GM23248 (cell line): ENCODE measurements around the gene NKX2-2. TPM values are rescaled to one million over a fixed set of nuclear protein-coding genes. Genes with fewer than 3 reads are reported as not detected.

ENCODE experiments used
- DNase-seq: peaks from one replicate; pipeline ENCODE4 v3.0.0-alpha.2; 2015
- H2AFZ ChIP-seq: fragments of 200-600 bp; sonication (generic); 2 replicates; pipeline ENCODE4 v1.6.1; 2016; ENCODE audit warnings: antibody characterized with exemption
- H3F3A ChIP-seq: fragments of 200-600 bp; sonication (generic); 2 replicates; pipeline ENCODE4 v1.6.1; 2016; ENCODE audit warnings: mild to moderate bottlenecking, antibody characterized with exemption, mixed run types; ENCODE audit not compliant: insufficient read depth
- H3K27ac ChIP-seq: fragments of 200-600 bp; sonication (generic); 2 replicates; pipeline ENCODE4 v1.5.1; 2016; ENCODE audit warnings: mild to moderate bottlenecking
- H3K27me3 ChIP-seq: fragments of 200-600 bp; sonication (generic); replicated peaks from 2 replicates; pipeline ENCODE4 v1.6.1; 2016; ENCODE audit warnings: mild to moderate bottlenecking; ENCODE audit not compliant: insufficient read depth
- H3K36me3 ChIP-seq: fragments of 200-600 bp; sonication (generic); 2 replicates; pipeline ENCODE4 v1.6.1; 2016; ENCODE audit warnings: low read depth, mild to moderate bottlenecking
- H3K4me1 ChIP-seq: fragments of 200-600 bp; sonication (generic); 2 replicates; pipeline ENCODE4 v1.6.1; 2016; ENCODE audit warnings: mild to moderate bottlenecking; ENCODE audit not compliant: insufficient read depth
- H3K4me2 ChIP-seq: fragments of 200-600 bp; sonication (generic); one replicate; pipeline ENCODE4 v1.6.1; 2016; ENCODE audit warnings: mild to moderate bottlenecking; ENCODE audit not compliant: unreplicated experiment
- H3K4me3 ChIP-seq: fragments of 200-600 bp; sonication (generic); 2 replicates; pipeline ENCODE4 v1.5.1; 2016; ENCODE audit warnings: mild to moderate bottlenecking
- H3K79me2 ChIP-seq: fragments of 200-600 bp; sonication (generic); 2 replicates; pipeline ENCODE4 v1.6.1; 2016; ENCODE audit warnings: mild to moderate bottlenecking; ENCODE audit not compliant: insufficient read depth
- H3K9ac ChIP-seq: fragments of 200-600 bp; sonication (generic); 2 replicates; pipeline ENCODE4 v1.6.1; 2016; ENCODE audit warnings: mild to moderate bottlenecking
- H3K9me2 ChIP-seq: fragments of 200-600 bp; sonication (generic); 2 replicates; pipeline ENCODE4 v1.6.1; 2016; ENCODE audit warnings: mixed run types, mild to moderate bottlenecking, moderate library complexity; ENCODE audit not compliant: insufficient read depth
- H3K9me3 ChIP-seq: fragments of 200-600 bp; sonication (generic); one replicate; pipeline ENCODE4 v1.6.1; 2017; ENCODE audit warnings: low read depth
- H4K20me1 ChIP-seq: fragments of 200-600 bp; sonication (generic); 2 replicates; pipeline ENCODE4 v1.6.0; 2016; ENCODE audit not compliant: insufficient read depth
- EZH2 ChIP-seq: fragments of 200-600 bp; sonication (generic); IDR thresholded peaks from 2 replicates; pipeline ENCODE4 v1.6.1; 2018; ENCODE audit warnings: antibody characterized with exemption, mild to moderate bottlenecking; ENCODE audit not compliant: insufficient read depth, poor library complexity, severe bottlenecking
- EZH2phosphoT487 ChIP-seq: fragments of 200-600 bp; sonication (generic); IDR thresholded peaks from 2 replicates; pipeline ENCODE4 v1.6.1; 2018; ENCODE audit warnings: antibody characterized with exemption, moderate library complexity, mild to moderate bottlenecking, low read depth; ENCODE audit not compliant: insufficient read depth
- WGBS, 2 experiments: methylation state at CpG; one replicate each; pipeline ENCODE4 v1.1.6; 2015 to 2017; ENCODE audit warnings: low lambda C conversion rate in 2 of 2, low coverage in 1 of 2; ENCODE audit errors: missing lambda C conversion rate in 2 of 2; 5-methylcytosine and 5-hydroxymethylcytosine counted together
- in situ Hi-C: fragments of 300-500 bp; cut with MboI; formaldehyde crosslinking; loops from 2 replicates; pipeline ENCODE4 v1.15.0; 2020
- polyA plus RNA-seq: library from polyadenylated mRNA; unstranded; fragments of >200 nt; fragmentation: Nextera tagmentation; extraction: Ambion mirVana; gene quantifications from 2 replicates; pipeline ENCODE4 v1.2.1, GENCODE V29; 2016
- total RNA-seq: library from RNA; depleted of rRNA; stranded (reverse); fragments of >200 nt; shearing (Covaris generic); gene quantifications from 2 replicates; pipeline ENCODE4 v1.2.3, GENCODE V29; 2014

Gene NKX2-2
- total and polyA plus RNA-seq, 2 experiments from 2014 or later, result not detected

GRCh38 chr20:21500599-21500998, 13.3 kb downstream of the NKX2-2 start:
- no peak overlapping the region for H2AFZ ChIP-seq
- no peaks in the 10 kb centered on the region for H3K36me3 ChIP-seq
- peaks cover 43% of the 10 kb centered on the region for H3K27me3 ChIP-seq
- H3K4me1 ChIP-seq, result no peaks in the 10 kb centered on the region
- no peak for TF ChIP-seq EZH2
- no peak overlapping the region for H3K4me3 ChIP-seq
- H3K79me2 ChIP-seq, result no peaks in the 10 kb centered on the region
- H3K4me2 ChIP-seq, result no peak overlapping the region
- in situ Hi-C loops, result loop anchor here (10.0 kb wide), 2 partner anchors 266 to 656 kb away; no protein-coding TSS in a partner anchor
- H3K27ac ChIP-seq, result no peak overlapping the region
- H3K9ac ChIP-seq, result no peak overlapping the region
- DNase-seq, result no peak
- no peaks in the 10 kb centered on the region; the same call in 1 of the 2 replicates for H4K20me1 ChIP-seq
- no peaks in the 10 kb centered on the region for H3F3A ChIP-seq
- 31 to 34% methylated on average over 7 of the region's 7 CpGs for WGBS, 2 experiments
- no peaks in the 10 kb centered on the region for H3K9me2 ChIP-seq
- no peaks in the 10 kb centered on the region for H3K9me3 ChIP-seq

GRCh38 chr20:21499641-21500040, 14.2 kb downstream of the NKX2-2 start:
- no peaks in the 10 kb centered on the region for H3K9me2 ChIP-seq
- DNase-seq, result no peak
- no peak overlapping the region for H3K27ac ChIP-seq
- WGBS, 2 experiments, result 43 to 50% methylated on average over 5 to 7 of the region's 7 CpGs
- H4K20me1 ChIP-seq, result no peaks in the 10 kb centered on the region; the same call in 1 of the 2 replicates
- no peaks in the 10 kb centered on the region for H3K36me3 ChIP-seq
- in situ Hi-C loops, result loop anchor here (10.0 kb wide), 2 partner anchors 265 to 655 kb away; no protein-coding TSS in a partner anchor
- no peak overlapping the region for H2AFZ ChIP-seq
- no peaks in the 10 kb centered on the region for H3K4me1 ChIP-seq
- H3K4me2 ChIP-seq, result no peak overlapping the region
- no peak overlapping the region for H3K4me3 ChIP-seq
- H3K9me3 ChIP-seq, result no peaks in the 10 kb centered on the region
- H3F3A ChIP-seq, result no peaks in the 10 kb centered on the region
- peaks cover 42% of the 10 kb centered on the region for H3K27me3 ChIP-seq
- no peak overlapping the region for H3K9ac ChIP-seq
- TF ChIP-seq EZH2phosphoT487 (no peak), EZH2 (no peak)
- no peaks in the 10 kb centered on the region for H3K79me2 ChIP-seq

- no peak overlapping the region for H3K9ac ChIP-seq
- no peak for TF ChIP-seq EZH2
- TF ChIP-seq EZH2phosphoT487, result no peak
- no peak for DNase-seq
- H3K27me3 ChIP-seq, result peaks cover 41% of the 10 kb centered on the region
- no peak overlapping the region for H3K4me3 ChIP-seq
- no peak overlapping the region for H3K27ac ChIP-seq
- no peaks in the 10 kb centered on the region for H3K9me2 ChIP-seq
- 16 to 18% methylated on average over 4 of the region's 4 CpGs for WGBS, 2 experiments
- no peaks in the 10 kb centered on the region for H3F3A ChIP-seq
- H4K20me1 ChIP-seq, result no peaks in the 10 kb centered on the region; the same call in 1 of the 2 replicates
- in situ Hi-C loops, result no loop called here
- H3K4me2 ChIP-seq, result no peak overlapping the region
- no peaks in the 10 kb centered on the region for H3K79me2 ChIP-seq
- H2AFZ ChIP-seq, result no peak overlapping the region
- H3K36me3 ChIP-seq, result no peaks in the 10 kb centered on the region
- H3K9me3 ChIP-seq, result no peaks in the 10 kb centered on the region
- H3K4me1 ChIP-seq, result no peaks in the 10 kb centered on the region
Measured at GRCh38 chr20:21498635-21499034, 15.2 kb downstream of the NKX2-2 start.

- Histone ChIP-seq H3K4me1 (no peaks in the 10 kb centered on the region), H3K79me2 (no peaks in the 10 kb centered on the region), H3K9ac (no peak overlapping the region), H2AFZ (no peak overlapping the region), H3F3A (no peaks in the 10 kb centered on the region), H4K20me1 (no peaks in the 10 kb centered on the region; the same call in 1 of the 2 replicates), H3K27ac (no peak overlapping the region), H3K36me3 (no peaks in the 10 kb centered on the region), H3K4me3 (no peak overlapping the region), H3K4me2 (no peak overlapping the region), H3K9me3 (no peaks in the 10 kb centered on the region), H3K9me2 (no peaks in the 10 kb centered on the region), H3K27me3 (peaks cover 43% of the 10 kb centered on the region)
- TF ChIP-seq EZH2phosphoT487 (no peak), EZH2 (no peak)
- in situ Hi-C loops, result no loop called here
- no peak for DNase-seq
- 60 to 65% methylated on average over 6 of the region's 6 CpGs for WGBS, 2 experiments
Measured at GRCh38 chr20:21498195-21498594, 15.7 kb downstream of the NKX2-2 start.

GRCh38 chr20:21496452-21496851, 17.4 kb downstream of the NKX2-2 start:
- Histone ChIP-seq H2AFZ (no peak overlapping the region), H3K4me3 (no peak overlapping the region), H3F3A (no peaks in the 10 kb centered on the region), H3K27me3 (peaks cover 53% of the 10 kb centered on the region), H3K4me1 (no peaks in the 10 kb centered on the region), H3K9me2 (no peaks in the 10 kb centered on the region), H3K4me2 (no peak overlapping the region), H4K20me1 (no peaks in the 10 kb centered on the region; the same call in 1 of the 2 replicates), H3K79me2 (no peaks in the 10 kb centered on the region), H3K36me3 (no peaks in the 10 kb centered on the region), H3K9ac (no peak overlapping the region), H3K9me3 (no peaks in the 10 kb centered on the region), H3K27ac (no peak overlapping the region)
- no peak for DNase-seq
- in situ Hi-C loops, result no loop called here
- TF ChIP-seq EZH2, result no peak
- no peak for TF ChIP-seq EZH2phosphoT487
- 88 to 89% methylated on average over 5 of the region's 5 CpGs for whole genome bisulfite sequencing, 2 experiments
